ENCODE data around the gene CLDND1.

The CLDND1 gene

GRCh38 chr3:98536456-98537017 lies 13.8 kb upstream of the CLDND1 start:
- DNase-seq (ENCODE audit: extremely low read depth, insufficient read length) = peak; percentile 82
- H3K27me3 ChIP-seq (replicated peaks; ENCODE audit: control insufficient read depth, insufficient read depth, low read length) = no peaks in the 10 kb centered on the region
- TF ChIP-seq, protein P1, sequence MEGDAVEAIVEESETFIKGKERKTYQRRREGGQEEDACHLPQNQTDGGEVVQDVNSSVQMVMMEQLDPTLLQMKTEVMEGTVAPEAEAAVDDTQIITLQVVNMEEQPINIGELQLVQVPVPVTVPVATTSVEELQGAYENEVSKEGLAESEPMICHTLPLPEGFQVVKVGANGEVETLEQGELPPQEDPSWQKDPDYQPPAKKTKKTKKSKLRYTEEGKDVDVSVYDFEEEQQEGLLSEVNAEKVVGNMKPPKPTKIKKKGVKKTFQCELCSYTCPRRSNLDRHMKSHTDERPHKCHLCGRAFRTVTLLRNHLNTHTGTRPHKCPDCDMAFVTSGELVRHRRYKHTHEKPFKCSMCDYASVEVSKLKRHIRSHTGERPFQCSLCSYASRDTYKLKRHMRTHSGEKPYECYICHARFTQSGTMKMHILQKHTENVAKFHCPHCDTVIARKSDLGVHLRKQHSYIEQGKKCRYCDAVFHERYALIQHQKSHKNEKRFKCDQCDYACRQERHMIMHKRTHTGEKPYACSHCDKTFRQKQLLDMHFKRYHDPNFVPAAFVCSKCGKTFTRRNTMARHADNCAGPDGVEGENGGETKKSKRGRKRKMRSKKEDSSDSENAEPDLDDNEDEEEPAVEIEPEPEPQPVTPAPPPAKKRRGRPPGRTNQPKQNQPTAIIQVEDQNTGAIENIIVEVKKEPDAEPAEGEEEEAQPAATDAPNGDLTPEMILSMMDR (IDR thresholded peaks at IDR 0.05; ENCODE audit: insufficient read depth, low read length, poor library complexity, severe bottlenecking) = no peak
- H3K36me3 ChIP-seq (ENCODE audit: control insufficient read depth, insufficient read depth, low read length) = peaks cover 3% of the 10 kb centered on the region; the same call in 1 of the 2 replicates
- peak overlapping the region; percentile 86 for H3K4me3 ChIP-seq (replicated peaks; ENCODE audit: low read depth, low read length)

DNA sequence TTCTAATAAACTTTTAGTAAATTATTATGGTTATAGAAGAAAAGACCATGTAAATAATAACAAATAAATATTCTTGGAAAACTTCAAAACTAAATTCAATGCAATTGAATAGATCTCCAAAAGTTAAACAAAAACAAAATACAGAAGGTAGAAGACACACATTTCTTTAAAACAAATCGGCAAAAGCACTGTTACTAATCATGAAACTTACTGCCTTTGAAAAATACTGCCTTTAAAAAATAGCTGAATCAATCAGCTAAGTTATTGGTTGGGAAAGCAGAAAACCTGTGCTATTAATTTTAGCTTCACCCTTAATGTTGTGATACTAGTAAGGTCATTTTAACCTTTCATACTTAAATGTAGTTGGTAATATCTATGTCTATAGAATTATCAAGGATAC lies 12.0 kb upstream of the CLDND1 start:
- no peak for DNase-seq (ENCODE audit: extremely low read depth, insufficient read length)
- H3K27me3 ChIP-seq (replicated peaks; ENCODE audit: control insufficient read depth, insufficient read depth, low read length) = no peaks in the 10 kb centered on the region
- H3K4me3 ChIP-seq (replicated peaks; ENCODE audit: low read depth, low read length) = peak overlapping the region; percentile 86
- peaks cover 3% of the 10 kb centered on the region; the same call in 1 of the 2 replicates for H3K36me3 ChIP-seq (ENCODE audit: control insufficient read depth, insufficient read depth, low read length)
- TF ChIP-seq, protein P1 (IDR thresholded peaks at IDR 0.05; ENCODE audit: insufficient read depth, low read length, poor library complexity, severe bottlenecking) = no peak

DNA sequence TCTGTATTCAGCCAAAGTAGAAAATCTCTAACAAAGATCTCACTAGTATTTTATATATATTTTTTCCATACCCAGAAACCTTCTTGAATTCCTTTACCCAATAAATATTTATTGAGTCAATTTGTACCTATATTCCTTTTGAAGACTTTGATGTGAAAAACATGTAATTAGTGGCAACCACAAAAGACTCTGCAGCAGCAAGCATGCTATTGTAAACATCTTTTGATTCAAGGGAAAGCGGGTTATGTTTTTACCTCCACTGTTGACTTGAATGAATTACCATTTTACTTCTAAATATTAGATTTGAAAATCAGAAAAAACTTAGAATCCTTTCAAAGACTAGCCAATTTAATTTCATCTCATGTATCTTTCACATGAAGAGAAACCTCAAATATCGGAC lies 11.5 kb upstream of the CLDND1 start:
- DNase-seq (ENCODE audit: extremely low read depth, insufficient read length) = no peak
- peak overlapping the region; percentile 86 for H3K4me3 ChIP-seq (replicated peaks; ENCODE audit: low read depth, low read length)
- TF ChIP-seq, protein P1 (IDR thresholded peaks at IDR 0.05; ENCODE audit: insufficient read depth, low read length, poor library complexity, severe bottlenecking) = no peak
- no peaks in the 10 kb centered on the region for H3K27me3 ChIP-seq (replicated peaks; ENCODE audit: control insufficient read depth, insufficient read depth, low read length)
- H3K36me3 ChIP-seq (ENCODE audit: control insufficient read depth, insufficient read depth, low read length) = peaks cover 3% of the 10 kb centered on the region; the same call in 1 of the 2 replicates

DNA sequence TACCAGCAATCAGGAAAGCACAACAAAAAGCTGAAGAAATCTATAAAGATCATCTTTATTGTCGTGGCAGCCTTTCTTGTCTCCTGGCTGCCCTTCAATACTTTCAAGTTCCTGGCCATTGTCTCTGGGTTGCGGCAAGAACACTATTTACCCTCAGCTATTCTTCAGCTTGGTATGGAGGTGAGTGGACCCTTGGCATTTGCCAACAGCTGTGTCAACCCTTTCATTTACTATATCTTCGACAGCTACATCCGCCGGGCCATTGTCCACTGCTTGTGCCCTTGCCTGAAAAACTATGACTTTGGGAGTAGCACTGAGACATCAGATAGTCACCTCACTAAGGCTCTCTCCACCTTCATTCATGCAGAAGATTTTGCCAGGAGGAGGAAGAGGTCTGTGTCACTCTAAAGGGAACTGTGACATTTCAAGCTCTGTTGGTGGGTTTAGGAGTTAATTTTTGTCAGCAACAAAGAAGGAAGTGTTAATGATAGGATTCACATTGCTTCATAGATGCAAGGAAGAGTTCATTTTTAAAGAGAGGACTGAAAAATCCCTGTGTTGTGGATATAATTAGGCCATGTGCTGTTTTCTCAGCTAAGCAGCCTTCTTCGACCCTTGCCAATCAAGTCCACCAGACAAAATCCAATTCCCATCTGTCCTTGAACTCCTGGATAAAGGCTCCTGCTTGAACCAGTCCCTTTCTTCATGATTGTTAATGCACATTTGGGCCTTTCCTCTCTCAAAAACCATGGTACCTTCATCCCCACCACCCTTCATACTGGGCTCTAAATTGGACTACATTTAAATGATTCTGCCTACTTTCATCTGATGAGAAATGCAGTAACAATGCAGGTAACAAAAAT lies 10.2 kb upstream of the CLDND1 start:
- Histone ChIP-seq H3K27me3 (replicated peaks; ENCODE audit: control insufficient read depth, insufficient read depth, low read length) (no peaks in the 10 kb centered on the region), H3K4me3 (replicated peaks; ENCODE audit: low read depth, low read length) (peak overlapping the region; percentile 86), H3K36me3 (ENCODE audit: control insufficient read depth, insufficient read depth, low read length) (peaks cover 3% of the 10 kb centered on the region; the same call in 1 of the 2 replicates)
- TF ChIP-seq, protein P1 (IDR thresholded peaks at IDR 0.05; ENCODE audit: insufficient read depth, low read length, poor library complexity, severe bottlenecking) = no peak
- DNase-seq (ENCODE audit: extremely low read depth, insufficient read length) = no peak

DNA sequence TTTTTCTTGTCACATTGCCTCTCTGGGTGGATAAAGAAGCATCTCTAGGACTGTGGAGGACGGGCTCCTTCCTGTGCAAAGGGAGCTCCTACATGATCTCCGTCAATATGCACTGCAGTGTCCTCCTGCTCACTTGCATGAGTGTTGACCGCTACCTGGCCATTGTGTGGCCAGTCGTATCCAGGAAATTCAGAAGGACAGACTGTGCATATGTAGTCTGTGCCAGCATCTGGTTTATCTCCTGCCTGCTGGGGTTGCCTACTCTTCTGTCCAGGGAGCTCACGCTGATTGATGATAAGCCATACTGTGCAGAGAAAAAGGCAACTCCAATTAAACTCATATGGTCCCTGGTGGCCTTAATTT lies 9.6 kb upstream of the CLDND1 start:
- Histone ChIP-seq H3K36me3 (ENCODE audit: control insufficient read depth, insufficient read depth, low read length) (peaks cover 3% of the 10 kb centered on the region; the same call in 1 of the 2 replicates), H3K4me3 (replicated peaks; ENCODE audit: low read depth, low read length) (peak overlapping the region; percentile 86), H3K27me3 (replicated peaks; ENCODE audit: control insufficient read depth, insufficient read depth, low read length) (no peaks in the 10 kb centered on the region)
- no peak for DNase-seq (ENCODE audit: extremely low read depth, insufficient read length)
- TF ChIP-seq, protein P1 (IDR thresholded peaks at IDR 0.05; ENCODE audit: insufficient read depth, low read length, poor library complexity, severe bottlenecking) = no peak

Data from GM06990 (cell line).